Upper lobe of left lung (tissue), 4 donors: ENCODE results near the gene TRIM58.

Experiments
- POLR2A ChIP-seq, 4 donors: fragments of 450-650 bp; IDR thresholded peaks; one replicate each; pipeline ENCODE4 v1.5.1; 2016 to 2017; ENCODE audit warnings: antibody characterized with exemption in 4 of 4, mild to moderate bottlenecking in 2 of 4
- POLR2AphosphoS5 ChIP-seq, 2 donors: sonication (generic); formaldehyde crosslinking; IDR thresholded peaks; one replicate each; pipeline ENCODE4 v1.5.1; 2017; ENCODE audit warnings: antibody characterized with exemption in 2 of 2
- TF ChIP-seq, protein P1 (sequence below), 6 experiments: fragments of 450-650 bp in 4 of 6; fragments of 200-600 bp in 2 of 6; sonication (generic) in 2 of 6; IDR thresholded peaks; one replicate each; pipeline ENCODE4 v1.5.1; 2016 to 2019; ENCODE audit warnings: antibody characterized with exemption in 6 of 6

DNA sequence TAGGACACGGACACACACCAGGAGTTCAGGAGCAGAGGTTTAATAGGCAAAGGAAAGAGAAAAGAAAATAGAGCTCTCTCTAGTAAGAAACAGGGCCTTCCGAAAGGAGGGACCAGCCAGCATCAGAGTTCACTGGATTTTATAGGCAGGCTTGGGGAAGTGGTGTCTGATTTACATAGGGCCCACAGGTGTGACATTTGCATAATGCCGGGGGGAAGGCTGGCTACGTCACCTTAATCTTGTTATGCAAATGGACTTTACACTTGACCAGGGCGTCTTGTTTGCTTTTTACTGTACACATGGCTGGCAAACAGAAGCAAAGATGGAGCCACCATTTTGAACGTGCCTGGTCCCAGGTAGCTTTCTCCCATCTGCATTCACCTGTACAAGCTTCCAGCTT is 33.0 kb upstream of the TRIM58 start, which contains the start of gene OR14A16:
- TF ChIP-seq POLR2A (IDR thresholded peaks at IDR 0.05), result no peak
- TF ChIP-seq, protein P1, sequence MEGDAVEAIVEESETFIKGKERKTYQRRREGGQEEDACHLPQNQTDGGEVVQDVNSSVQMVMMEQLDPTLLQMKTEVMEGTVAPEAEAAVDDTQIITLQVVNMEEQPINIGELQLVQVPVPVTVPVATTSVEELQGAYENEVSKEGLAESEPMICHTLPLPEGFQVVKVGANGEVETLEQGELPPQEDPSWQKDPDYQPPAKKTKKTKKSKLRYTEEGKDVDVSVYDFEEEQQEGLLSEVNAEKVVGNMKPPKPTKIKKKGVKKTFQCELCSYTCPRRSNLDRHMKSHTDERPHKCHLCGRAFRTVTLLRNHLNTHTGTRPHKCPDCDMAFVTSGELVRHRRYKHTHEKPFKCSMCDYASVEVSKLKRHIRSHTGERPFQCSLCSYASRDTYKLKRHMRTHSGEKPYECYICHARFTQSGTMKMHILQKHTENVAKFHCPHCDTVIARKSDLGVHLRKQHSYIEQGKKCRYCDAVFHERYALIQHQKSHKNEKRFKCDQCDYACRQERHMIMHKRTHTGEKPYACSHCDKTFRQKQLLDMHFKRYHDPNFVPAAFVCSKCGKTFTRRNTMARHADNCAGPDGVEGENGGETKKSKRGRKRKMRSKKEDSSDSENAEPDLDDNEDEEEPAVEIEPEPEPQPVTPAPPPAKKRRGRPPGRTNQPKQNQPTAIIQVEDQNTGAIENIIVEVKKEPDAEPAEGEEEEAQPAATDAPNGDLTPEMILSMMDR (IDR thresholded peaks at IDR 0.05), result no peak
- TF ChIP-seq POLR2AphosphoS5 (IDR thresholded peaks at IDR 0.05), result no peak
